ENCODE data around the gene PCDHA6. TPM values are rescaled to one million over a fixed set of nuclear protein-coding genes. Genes with fewer than 3 reads are reported as not detected.
A peak's percentile ranks its signal among the peaks of the same experiment; 100 is the strongest.
"Not testable (repeated sequence)": the region's sequence is repeated elsewhere in the genome, so short reads cannot be mapped to it uniquely, and the experiment has no call there.

Gene PCDHA6
- polyA plus RNA-seq (2013, experiment 1 of 4), result 0.63 TPM
- 0.36 TPM for polyA plus RNA-seq (2013, experiment 2 of 4)
- polyA plus RNA-seq (2013, experiment 3 of 4), result 0.21 TPM
- 0.28 TPM for polyA plus RNA-seq (2013, experiment 4 of 4)

GRCh38 chr5:140827704-140828361, at the start of gene PCDHA6:
Gene PCDHA6, plus strand, starts transcription at chr5:140827960. Its CDS starts 132 bp downstream, at chr5:140828092.
- no peaks in the 10 kb centered on the region for H3K36me3 ChIP-seq (ENCODE audit: control insufficient read depth, insufficient read depth, low read length)
- H3K9me3 ChIP-seq (ENCODE audit: control insufficient read depth, low read length), result no peaks in the 10 kb centered on the region
- 93 to 97% methylated on average over 27 of the region's 27 CpGs for WGBS, 2 experiments
- no peak within 1 kb of the TSS for H3K4me3 ChIP-seq (ENCODE audit: insufficient read depth, low read depth, low read length)
- H3K4me1 ChIP-seq (ENCODE audit: control insufficient read depth, insufficient read depth, low read length), result no peaks in the 10 kb centered on the region
- no peak within 1 kb of the TSS for H3K27ac ChIP-seq (ENCODE audit: insufficient read depth, low read depth, low read length, poor library complexity, severe bottlenecking)
- H3K27me3 ChIP-seq (ENCODE audit: control insufficient read depth, insufficient read depth, low read length, poor library complexity, severe bottlenecking), result no peaks in the 10 kb centered on the region

- no peaks in the 10 kb centered on the region for H3K27me3 ChIP-seq (ENCODE audit: control insufficient read depth, insufficient read depth, low read length, poor library complexity, severe bottlenecking)
- H3K4me1 ChIP-seq (ENCODE audit: control insufficient read depth, insufficient read depth, low read length), result no peaks in the 10 kb centered on the region
- no CpG with 5 or more reads among the region's 1 CpG for WGBS, 2 experiments
- no peak overlapping the region for H3K4me3 ChIP-seq (ENCODE audit: insufficient read depth, low read depth, low read length)
- H3K36me3 ChIP-seq (ENCODE audit: control insufficient read depth, insufficient read depth, low read length), result no peaks in the 10 kb centered on the region
- H3K27ac ChIP-seq (ENCODE audit: insufficient read depth, low read depth, low read length, poor library complexity, severe bottlenecking), result no peak overlapping the region
- H3K9me3 ChIP-seq (ENCODE audit: control insufficient read depth, low read length), result peaks cover 3% of the 10 kb centered on the region
These were observed 47.2 kb upstream of the PCDHA6 start for GRCh38 chr5:140780512-140780911.

- H3K4me3 ChIP-seq (ENCODE audit: insufficient read depth, low read depth, low read length), result no peak within 1 kb of the TSS
- peaks cover 7% of the 10 kb centered on the region for H3K9me3 ChIP-seq (ENCODE audit: control insufficient read depth, low read length)
- no peaks in the 10 kb centered on the region for H3K4me1 ChIP-seq (ENCODE audit: control insufficient read depth, insufficient read depth, low read length)
- H3K27ac ChIP-seq (ENCODE audit: insufficient read depth, low read depth, low read length, poor library complexity, severe bottlenecking), result no peak within 1 kb of the TSS
- H3K27me3 ChIP-seq (ENCODE audit: control insufficient read depth, insufficient read depth, low read length, poor library complexity, severe bottlenecking), result no peaks in the 10 kb centered on the region
- 91 to 92% methylated on average over 29 of the region's 29 CpGs for WGBS, 2 experiments
- no peaks in the 10 kb centered on the region for H3K36me3 ChIP-seq (ENCODE audit: control insufficient read depth, insufficient read depth, low read length)
These were observed 41.7 kb upstream of the PCDHA6 start, which contains the start of gene PCDHA1 for GRCh38 chr5:140785905-140786686. Gene PCDHA1, plus strand, starts transcription at chr5:140786140.

GRCh38 chr5:140787422-140787821, 40.3 kb upstream of the PCDHA6 start:
- not testable (repeated sequence) for H3K36me3 ChIP-seq (ENCODE audit: control insufficient read depth, insufficient read depth, low read length); H3K4me1 ChIP-seq (ENCODE audit: control insufficient read depth, insufficient read depth, low read length); H3K9me3 ChIP-seq (ENCODE audit: control insufficient read depth, low read length); H3K27ac ChIP-seq (ENCODE audit: insufficient read depth, low read depth, low read length, poor library complexity, severe bottlenecking); H3K4me3 ChIP-seq (ENCODE audit: insufficient read depth, low read depth, low read length); H3K27me3 ChIP-seq (ENCODE audit: control insufficient read depth, insufficient read depth, low read length, poor library complexity, severe bottlenecking)
- 95 to 97% methylated on average over 44 of the region's 44 CpGs for WGBS, 2 experiments

- not testable (repeated sequence) for H3K4me3 ChIP-seq (ENCODE audit: insufficient read depth, low read depth, low read length); H3K9me3 ChIP-seq (ENCODE audit: control insufficient read depth, low read length); H3K27ac ChIP-seq (ENCODE audit: insufficient read depth, low read depth, low read length, poor library complexity, severe bottlenecking); H3K27me3 ChIP-seq (ENCODE audit: control insufficient read depth, insufficient read depth, low read length, poor library complexity, severe bottlenecking); H3K36me3 ChIP-seq (ENCODE audit: control insufficient read depth, insufficient read depth, low read length); H3K4me1 ChIP-seq (ENCODE audit: control insufficient read depth, insufficient read depth, low read length)
- 96% methylated on average over 70 of the region's 70 CpGs for WGBS, 2 experiments
These were observed 39.8 kb upstream of the PCDHA6 start for GRCh38 chr5:140787849-140788504.

GRCh38 chr5:140791089-140791488, 36.7 kb upstream of the PCDHA6 start:
- H3K27ac ChIP-seq (ENCODE audit: insufficient read depth, low read depth, low read length, poor library complexity, severe bottlenecking), result no peak overlapping the region
- H3K9me3 ChIP-seq (ENCODE audit: control insufficient read depth, low read length), result peaks cover 4% of the 10 kb centered on the region
- WGBS, 2 experiments, result 95% methylated on average over 2 of the region's 2 CpGs
- no peaks in the 10 kb centered on the region for H3K4me1 ChIP-seq (ENCODE audit: control insufficient read depth, insufficient read depth, low read length)
- no peak overlapping the region for H3K4me3 ChIP-seq (ENCODE audit: insufficient read depth, low read depth, low read length)
- H3K36me3 ChIP-seq (ENCODE audit: control insufficient read depth, insufficient read depth, low read length), result peaks cover 7% of the 10 kb centered on the region
- no peaks in the 10 kb centered on the region for H3K27me3 ChIP-seq (ENCODE audit: control insufficient read depth, insufficient read depth, low read length, poor library complexity, severe bottlenecking)

GRCh38 chr5:140794595-140795258, 33.0 kb upstream of the PCDHA6 start, which contains the start of gene PCDHA2:
Gene PCDHA2, plus strand, starts transcription at chr5:140794852.
- Histone ChIP-seq H3K4me1 (ENCODE audit: control insufficient read depth, insufficient read depth, low read length) (no peaks in the 10 kb centered on the region), H3K27ac (ENCODE audit: insufficient read depth, low read depth, low read length, poor library complexity, severe bottlenecking) (no peak within 1 kb of the TSS), H3K36me3 (ENCODE audit: control insufficient read depth, insufficient read depth, low read length) (peaks cover 9% of the 10 kb centered on the region), H3K27me3 (ENCODE audit: control insufficient read depth, insufficient read depth, low read length, poor library complexity, severe bottlenecking) (no peaks in the 10 kb centered on the region), H3K9me3 (ENCODE audit: control insufficient read depth, low read length) (no peaks in the 10 kb centered on the region), H3K4me3 (ENCODE audit: insufficient read depth, low read depth, low read length) (peak within 1 kb of the TSS; percentile 7)
- 72 to 77% methylated on average over 27 of the region's 27 CpGs for WGBS, 2 experiments

GRCh38 chr5:140795259-140795641, 32.5 kb upstream of the PCDHA6 start:
- H3K36me3 ChIP-seq (ENCODE audit: control insufficient read depth, insufficient read depth, low read length), result peaks cover 9% of the 10 kb centered on the region
- H3K4me1 ChIP-seq (ENCODE audit: control insufficient read depth, insufficient read depth, low read length), result no peaks in the 10 kb centered on the region
- H3K4me3 ChIP-seq (ENCODE audit: insufficient read depth, low read depth, low read length), result peak overlapping the region; percentile 7
- no peak overlapping the region for H3K27ac ChIP-seq (ENCODE audit: insufficient read depth, low read depth, low read length, poor library complexity, severe bottlenecking)
- H3K27me3 ChIP-seq (ENCODE audit: control insufficient read depth, insufficient read depth, low read length, poor library complexity, severe bottlenecking), result no peaks in the 10 kb centered on the region
- no peaks in the 10 kb centered on the region for H3K9me3 ChIP-seq (ENCODE audit: control insufficient read depth, low read length)
- 75 to 82% methylated on average over 15 of the region's 15 CpGs for WGBS, 2 experiments

- not testable (repeated sequence) for H3K4me3 ChIP-seq (ENCODE audit: insufficient read depth, low read depth, low read length); H3K27ac ChIP-seq (ENCODE audit: insufficient read depth, low read depth, low read length, poor library complexity, severe bottlenecking); H3K4me1 ChIP-seq (ENCODE audit: control insufficient read depth, insufficient read depth, low read length); H3K36me3 ChIP-seq (ENCODE audit: control insufficient read depth, insufficient read depth, low read length); H3K9me3 ChIP-seq (ENCODE audit: control insufficient read depth, low read length); H3K27me3 ChIP-seq (ENCODE audit: control insufficient read depth, insufficient read depth, low read length, poor library complexity, severe bottlenecking)
- WGBS, 2 experiments, result 97% methylated on average over 72 of the region's 72 CpGs
These were observed 31.6 kb upstream of the PCDHA6 start for GRCh38 chr5:140796072-140796717.
